ENCODE data around the gene NOL3.

NOL3 gene

GRCh38 chr16:67210069-67210937 is 40.0 kb downstream of the NOL3 start:
- Mint-ChIP-seq H3K36me3 (no peaks in the 10 kb centered on the region), H3K4me3 (no peak overlapping the region), H3K27me3 (no peaks in the 10 kb centered on the region), H3K4me1 (ENCODE audit: low read depth) (no peaks in the 10 kb centered on the region), H3K9me3 (ENCODE audit: low read depth) (no peaks in the 10 kb centered on the region), H3K27ac (no peak overlapping the region)

GRCh38 chr16:67211674-67212073 is 41.3 kb downstream of the NOL3 start:
- Mint-ChIP-seq H3K36me3 (peaks cover 3% of the 10 kb centered on the region), H3K27ac (no peak overlapping the region), H3K4me3 (no peak overlapping the region), H3K4me1 (ENCODE audit: low read depth) (no peaks in the 10 kb centered on the region), H3K27me3 (no peaks in the 10 kb centered on the region), H3K9me3 (ENCODE audit: low read depth) (no peaks in the 10 kb centered on the region)

GRCh38 chr16:67212766-67213165 is 42.4 kb downstream of the NOL3 start:
- H3K27me3 Mint-ChIP-seq = no peaks in the 10 kb centered on the region
- no peak overlapping the region for H3K27ac Mint-ChIP-seq
- H3K36me3 Mint-ChIP-seq = peaks cover 11% of the 10 kb centered on the region
- no peaks in the 10 kb centered on the region for H3K9me3 Mint-ChIP-seq (ENCODE audit: low read depth)
- no peak overlapping the region for H3K4me3 Mint-ChIP-seq
- no peaks in the 10 kb centered on the region for H3K4me1 Mint-ChIP-seq (ENCODE audit: low read depth)

- Mint-ChIP-seq H3K9me3 (ENCODE audit: low read depth) (no peaks in the 10 kb centered on the region), H3K27me3 (no peaks in the 10 kb centered on the region), H3K4me3 (no peak overlapping the region), H3K27ac (no peak overlapping the region), H3K36me3 (peaks cover 11% of the 10 kb centered on the region), H3K4me1 (ENCODE audit: low read depth) (no peaks in the 10 kb centered on the region)
Observed at GRCh38 chr16:67213197-67214019, 43.1 kb downstream of the NOL3 start.

GRCh38 chr16:67215706-67216105 is 45.4 kb downstream of the NOL3 start:
- Mint-ChIP-seq H3K27ac (no peak overlapping the region), H3K27me3 (no peaks in the 10 kb centered on the region), H3K4me1 (ENCODE audit: low read depth) (no peaks in the 10 kb centered on the region), H3K9me3 (ENCODE audit: low read depth) (no peaks in the 10 kb centered on the region), H3K36me3 (peaks cover 11% of the 10 kb centered on the region), H3K4me3 (no peak overlapping the region)

- Mint-ChIP-seq H3K4me1 (ENCODE audit: low read depth) (no peaks in the 10 kb centered on the region), H3K27me3 (no peaks in the 10 kb centered on the region), H3K27ac (no peak overlapping the region), H3K9me3 (ENCODE audit: low read depth) (no peaks in the 10 kb centered on the region), H3K36me3 (peaks cover 11% of the 10 kb centered on the region), H3K4me3 (no peak overlapping the region)
Observed at GRCh38 chr16:67216612-67217490, 46.5 kb downstream of the NOL3 start.

GRCh38 chr16:67223992-67224391 is 53.7 kb downstream of the NOL3 start:
- Mint-ChIP-seq H3K27ac (peak overlapping the region; percentile 58), H3K27me3 (no peaks in the 10 kb centered on the region), H3K4me1 (ENCODE audit: low read depth) (peaks cover 44% of the 10 kb centered on the region), H3K36me3 (peaks cover 5% of the 10 kb centered on the region), H3K4me3 (no peak overlapping the region), H3K9me3 (ENCODE audit: low read depth) (no peaks in the 10 kb centered on the region)
